SK-N-SH (cell line): ENCODE data around the gene WDR88. TPM values are rescaled to one million over a fixed set of nuclear protein-coding genes. Genes with fewer than 3 reads are reported as not detected.

Experiments
- CTCF ChIA-PET: fragments of 300-600, 350-600 bp; formaldehyde crosslinking; extraction: SDS; loops from one replicate; lab custom pipeline; 2021; lab: Yijun Ruan, JAX
- POLR2A ChIA-PET: fragments of 350-600 bp; sonication (Branson Sonifier 250); formaldehyde crosslinking; extraction: SDS; loops from one replicate; lab custom pipeline; 2020; ENCODE audit warnings: antibody characterized with exemption, inconsistent platforms; lab: Yijun Ruan, JAX
- DNase-seq: peaks from one replicate; pipeline ENCODE4 v3.0.0; 2012
- H2AFZ ChIP-seq: fragments of 200-600 bp; sonication (generic); 2 replicates; pipeline ENCODE4 v1.8.1; 2016; ENCODE audit warnings: antibody characterized with exemption, mild to moderate bottlenecking, low read depth
- H3F3A ChIP-seq: fragments of 200-600 bp; sonication (generic); replicated peaks from 2 replicates; pipeline ENCODE3; 2016; ENCODE audit warnings: antibody characterized with exemption, mild to moderate bottlenecking; ENCODE audit not compliant: insufficient read depth
- H3K27ac ChIP-seq, 2 experiments: fragments of 200-500 bp in 1 of 2; fragments of 200-600 bp in 1 of 2; sonication (Bioruptor generic) in 1 of 2; sonication (generic), shearing (Covaris generic) in 1 of 2; 2 replicates each; pipeline versions ENCODE4 v1.5.1 to v1.6.1; 2014 to 2016; ENCODE audit warnings: low read depth in 2 of 2, inconsistent platforms in 1 of 2, low read length in 1 of 2, mild to moderate bottlenecking in 1 of 2, mixed read lengths in 1 of 2
- H3K27me3 ChIP-seq: fragments of 200-600 bp; sonication (generic), shearing (Covaris generic); 2 replicates; pipeline ENCODE4 v1.6.1; 2016; ENCODE audit warnings: mixed run types; ENCODE audit not compliant: insufficient read depth
- H3K36me3 ChIP-seq, 2 experiments: fragments of 200-500 bp in 1 of 2; fragments of 200-600 bp in 1 of 2; sonication (Bioruptor generic) in 1 of 2; sonication (generic) in 1 of 2; replicated peaks in 1 of 2; 2 replicates each; pipeline versions ENCODE3 to v1.5.1; 2014 to 2016; ENCODE audit warnings: low read length in 1 of 2, mild to moderate bottlenecking in 1 of 2; ENCODE audit not compliant: insufficient read depth in 2 of 2, control insufficient read depth in 1 of 2
- H3K4me1 ChIP-seq, 2 experiments: fragments of 200-500 bp in 1 of 2; fragments of 200-600 bp in 1 of 2; sonication (Bioruptor generic) in 1 of 2; sonication (generic), shearing (Covaris generic) in 1 of 2; 2 replicates each; pipeline versions ENCODE4 v1.5.1 to v1.6.1; 2014 to 2016; ENCODE audit warnings: low read depth in 1 of 2, low read length in 1 of 2, mixed run types in 1 of 2; ENCODE audit not compliant: insufficient read depth in 2 of 2, control insufficient read depth in 1 of 2
- H3K4me2 ChIP-seq: fragments of 200-600 bp; sonication (generic), shearing (Covaris generic); 2 replicates; pipeline ENCODE4 v1.6.1; 2017; ENCODE audit warnings: mixed run types
- H3K4me3 ChIP-seq, 2 experiments: fragments of 200-500 bp in 1 of 2; fragments of 200-600 bp in 1 of 2; sonication (Bioruptor generic) in 1 of 2; sonication (generic), shearing (Covaris generic) in 1 of 2; 2 replicates each; pipeline versions ENCODE4 v1.5.1 to v1.8.1; 2014 to 2016; ENCODE audit warnings: low read depth in 2 of 2, inconsistent platforms in 1 of 2, low read length in 1 of 2, mild to moderate bottlenecking in 1 of 2, mixed read lengths in 1 of 2, moderate library complexity in 1 of 2
- H3K79me2 ChIP-seq: fragments of 200-600 bp; sonication (generic); 2 replicates; pipeline ENCODE4 v1.8.1; 2017; ENCODE audit warnings: mild to moderate bottlenecking; ENCODE audit not compliant: insufficient read depth
- H3K9ac ChIP-seq: fragments of 200-600 bp; sonication (generic); 2 replicates; pipeline ENCODE4 v1.6.1; 2017; ENCODE audit warnings: mixed run types
- H3K9me2 ChIP-seq: fragments of 200-600 bp; sonication (generic); 2 replicates; pipeline ENCODE4 v1.6.1; 2017; ENCODE audit warnings: mixed run types
- H3K9me3 ChIP-seq: fragments of 200-600 bp; sonication (generic); 2 replicates; pipeline ENCODE4 v1.6.1; 2017; ENCODE audit warnings: mixed run types, mild to moderate bottlenecking, moderate library complexity
- H4K20me1 ChIP-seq: fragments of 200-600 bp; sonication (generic); 2 replicates; pipeline ENCODE4 v1.6.1; 2017; ENCODE audit warnings: mild to moderate bottlenecking, mixed run types; ENCODE audit not compliant: insufficient read depth
- EZH2phosphoT487 ChIP-seq: fragments of 200-600 bp; sonication (generic); IDR thresholded peaks from 2 replicates; pipeline ENCODE4 v1.6.1; 2017; ENCODE audit warnings: low read depth, mixed run types, mild to moderate bottlenecking, antibody characterized with exemption, moderate library complexity, borderline replicate concordance
- FOXJ3 ChIP-seq: sonication (generic); formaldehyde crosslinking; IDR thresholded peaks from 2 replicates; pipeline ENCODE4 v1.5.1; 2020; ENCODE audit warnings: mild to moderate bottlenecking, missing genetic modification reagents
- GABPA ChIP-seq: IDR thresholded peaks from 2 replicates; pipeline ENCODE4 v1.4.0; 2012; ENCODE audit warnings: low read depth, mild to moderate bottlenecking
- GATA2 ChIP-seq: sonication (generic); formaldehyde crosslinking; IDR thresholded peaks from 2 replicates; pipeline ENCODE4 v1.5.0; 2020; ENCODE audit warnings: mild to moderate bottlenecking, missing genetic modification reagents
- JUND ChIP-seq: IDR thresholded peaks from 2 replicates; pipeline ENCODE4 v1.4.0; 2012
- MAX ChIP-seq: IDR thresholded peaks from 2 replicates; pipeline ENCODE4 v1.4.0; 2012; ENCODE audit warnings: low read depth
- MEF2A ChIP-seq: IDR thresholded peaks from 2 replicates; pipeline ENCODE4 v1.4.0; 2012; ENCODE audit warnings: low read depth, borderline replicate concordance
- POLR2AphosphoS5 ChIP-seq: IDR thresholded peaks from 2 replicates; pipeline ENCODE4 v1.6.1; 2012; ENCODE audit warnings: low read depth, low read length
- RAD21 ChIP-seq: IDR thresholded peaks from 2 replicates; pipeline ENCODE4 v1.6.1; 2012; ENCODE audit warnings: mild to moderate bottlenecking, low read length
- RCOR1 ChIP-seq: fragments of 150-350 bp; IDR thresholded peaks from 2 replicates; pipeline ENCODE4 v1.6.1; 2017; ENCODE audit warnings: antibody characterized with exemption, low read length
- RFX5 ChIP-seq: IDR thresholded peaks from 2 replicates; pipeline ENCODE4 v1.6.1; 2012; ENCODE audit warnings: mild to moderate bottlenecking, improper control_type of control experiment, low read length
- SIN3A ChIP-seq: IDR thresholded peaks from 2 replicates; pipeline ENCODE4 v1.6.1; 2012; ENCODE audit warnings: low read depth, mild to moderate bottlenecking, low read length, moderate library complexity, borderline replicate concordance
- SMC3 ChIP-seq: IDR thresholded peaks from 2 replicates; pipeline ENCODE4 v1.6.1; 2012; ENCODE audit warnings: low read depth, low read length, improper control_type of control experiment
- TAF1 ChIP-seq: IDR thresholded peaks from 2 replicates; pipeline ENCODE4 v1.6.1; 2012; ENCODE audit warnings: low read depth, mild to moderate bottlenecking, low read length, moderate library complexity, borderline replicate concordance
- TCF12 ChIP-seq: IDR thresholded peaks from 2 replicates; pipeline ENCODE4 v1.4.0; 2012
- USF2 ChIP-seq: fragments of 150-350 bp; IDR thresholded peaks from 2 replicates; pipeline ENCODE4 v1.6.1; 2017; ENCODE audit warnings: antibody characterized with exemption, low read length, low read depth, borderline replicate concordance
- YY1 ChIP-seq: IDR thresholded peaks from 2 replicates; pipeline ENCODE4 v1.4.0; 2012; ENCODE audit warnings: low read depth, mild to moderate bottlenecking
- ZBTB33 ChIP-seq: IDR thresholded peaks from 2 replicates; pipeline ENCODE4 v1.4.0; 2012; ENCODE audit warnings: low read depth, borderline replicate concordance
- WGBS: methylation state at CpG from one replicate; pipeline ENCODE4 v1.1.6; 2017; ENCODE audit warnings: low lambda C conversion rate; 5-methylcytosine and 5-hydroxymethylcytosine counted together
- polyA plus RNA-seq, 3 experiments: library from polyadenylated mRNA; depleted of rRNA; stranded (reverse); fragments of >200 nt; gene quantifications; 2 replicates each; pipeline ENCODE4 v1.2.3, GENCODE V29; 2012

Gene WDR88
- polyA plus RNA-seq, 1 of the 3 experiments (the other 2 are of a cell fraction) = not detected

- no peak for TF ChIP-seq RAD21
- TF ChIP-seq ZBTB33 = no peak
- no peak for TF ChIP-seq POLR2AphosphoS5
- no peak for TF ChIP-seq RCOR1
- no peak for TF ChIP-seq JUND
- no peak for TF ChIP-seq TCF12
- no peak for TF ChIP-seq TAF1
- TF ChIP-seq YY1 = no peak
- no peak for TF ChIP-seq SIN3A
- no peak for TF ChIP-seq MEF2A
- no peak for TF ChIP-seq USF2
- TF ChIP-seq SMC3 = no peak
- TF ChIP-seq MAX = no peak
- no peak for TF ChIP-seq FOXJ3 (CRISPR knock-in tag)
- TF ChIP-seq, all 33 proteins: peak for 0
- H4K20me1 ChIP-seq = no peaks in the 10 kb centered on the region
- no peak overlapping the region for H3K9ac ChIP-seq
- no peaks in the 10 kb centered on the region for H3F3A ChIP-seq
- H3K27ac ChIP-seq = no peak overlapping the region
- WGBS = 88% methylated on average over 8 of the region's 8 CpGs
- ChIA-PET CTCF (interaction anchor here (0.6 to 18.9 kb wide), 3 partner anchors 129 to 286 kb away, joined by 3 to 215 read pairs (median 3); partner anchors contain the start of genes CEP89 and FAAP24), POLR2A (no interaction called here)
- DNase-seq = no peak
- peaks cover 19 to 47% of the 10 kb centered on the region in 2 experiments for H3K36me3 ChIP-seq
- H2AFZ ChIP-seq = no peak overlapping the region
- no peak overlapping the region for H3K4me3 ChIP-seq
- H3K9me2 ChIP-seq = no peaks in the 10 kb centered on the region
- H3K79me2 ChIP-seq = no peaks in the 10 kb centered on the region
- H3K27me3 ChIP-seq = no peaks in the 10 kb centered on the region
- no peaks in the 10 kb centered on the region for H3K4me1 ChIP-seq
- H3K9me3 ChIP-seq = no peaks in the 10 kb centered on the region
- no peak overlapping the region for H3K4me2 ChIP-seq
Measured at GRCh38 chr19:33117501-33117900, 14.4 kb upstream of the WDR88 start.

GRCh38 chr19:33118643-33119042 is 13.3 kb upstream of the WDR88 start:
- H3K9ac ChIP-seq = no peak overlapping the region
- H3K4me1 ChIP-seq = no peaks in the 10 kb centered on the region
- H3K9me3 ChIP-seq = no peaks in the 10 kb centered on the region
- no peaks in the 10 kb centered on the region for H3F3A ChIP-seq
- H3K27ac ChIP-seq = no peak overlapping the region
- no peaks in the 10 kb centered on the region for H3K27me3 ChIP-seq
- ChIA-PET CTCF (interaction anchor here (0.6 to 18.9 kb wide), 20 partner anchors 11 to 519 kb away, joined by 3 to 215 read pairs (median 4); partner anchors contain the start of genes CEP89, FAAP24 and GPATCH1), POLR2A (no interaction called here)
- H3K4me2 ChIP-seq = no peak overlapping the region
- no peak overlapping the region for H3K4me3 ChIP-seq
- H2AFZ ChIP-seq = no peak overlapping the region
- no peak for DNase-seq
- H3K79me2 ChIP-seq = no peaks in the 10 kb centered on the region
- peaks cover 17 to 35% of the 10 kb centered on the region in 2 experiments for H3K36me3 ChIP-seq
- 77% methylated on average over 10 of the region's 10 CpGs for WGBS
- H3K9me2 ChIP-seq = no peaks in the 10 kb centered on the region
- TF ChIP-seq GATA2 (CRISPR knock-in tag) (no peak), MEF2A (no peak), ZBTB33 (no peak), RFX5 (no peak), GABPA (no peak), USF2 (no peak), FOXJ3 (CRISPR knock-in tag) (no peak), EZH2phosphoT487 (no peak)
- no peaks in the 10 kb centered on the region for H4K20me1 ChIP-seq
